DND-41 (cell line): ENCODE data around the gene LPAR2.

Experiments
- EZH2 ChIP-seq: IDR thresholded peaks from 3 replicates; pipeline ENCODE4 v1.6.1; 2012; ENCODE audit warnings: borderline replicate concordance, low read depth, mild to moderate bottlenecking, moderate library complexity, low read length, inconsistent platforms; ENCODE audit not compliant: severe bottlenecking
- TF ChIP-seq, protein P1 (sequence below): IDR thresholded peaks from 2 replicates; pipeline ENCODE4 v1.5.1; 2012; ENCODE audit warnings: borderline replicate concordance, low read length, moderate library complexity, mild to moderate bottlenecking; ENCODE audit not compliant: poor library complexity, severe bottlenecking; ENCODE audit errors: extremely low read depth

DNA sequence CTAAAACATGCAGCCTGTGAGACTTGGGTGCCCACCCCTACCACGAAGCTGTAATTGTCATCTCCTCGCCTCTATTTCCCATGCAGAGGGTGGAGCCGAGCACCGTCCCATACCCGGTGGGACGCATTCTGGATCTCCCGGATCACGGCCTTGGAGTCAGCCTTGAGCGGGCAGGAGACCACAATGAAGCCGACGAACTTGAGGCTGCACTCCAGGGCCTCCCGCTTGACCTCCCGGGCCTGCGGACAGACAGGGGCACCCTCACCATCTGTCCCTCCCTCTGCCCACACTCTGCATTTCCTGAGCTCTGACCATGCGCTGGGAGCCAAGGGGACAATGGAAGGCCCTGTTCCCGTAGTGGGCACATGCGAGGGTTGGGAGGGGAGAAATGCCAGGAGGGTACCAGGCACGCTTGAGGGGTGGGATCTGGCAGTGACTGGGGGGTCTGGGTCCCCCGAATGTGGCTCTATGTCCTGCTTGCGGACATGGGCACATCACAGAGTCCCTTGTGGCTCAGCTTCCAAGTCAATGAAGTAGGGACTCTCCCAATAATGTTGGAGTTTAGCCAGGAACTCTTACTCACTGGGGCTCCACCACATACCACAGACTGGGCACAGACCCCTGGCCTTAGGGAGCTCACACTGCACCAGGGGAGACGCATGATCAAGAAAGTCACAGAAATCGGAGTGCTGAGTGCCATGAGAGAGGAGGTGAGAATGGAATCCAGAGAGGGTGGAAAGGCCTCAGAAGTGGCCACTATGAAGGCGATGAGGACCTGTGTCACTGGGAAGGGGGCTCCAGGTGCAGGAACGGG is 24.7 kb upstream of the LPAR2 start:
- no peak for TF ChIP-seq EZH2
- TF ChIP-seq, protein P1, sequence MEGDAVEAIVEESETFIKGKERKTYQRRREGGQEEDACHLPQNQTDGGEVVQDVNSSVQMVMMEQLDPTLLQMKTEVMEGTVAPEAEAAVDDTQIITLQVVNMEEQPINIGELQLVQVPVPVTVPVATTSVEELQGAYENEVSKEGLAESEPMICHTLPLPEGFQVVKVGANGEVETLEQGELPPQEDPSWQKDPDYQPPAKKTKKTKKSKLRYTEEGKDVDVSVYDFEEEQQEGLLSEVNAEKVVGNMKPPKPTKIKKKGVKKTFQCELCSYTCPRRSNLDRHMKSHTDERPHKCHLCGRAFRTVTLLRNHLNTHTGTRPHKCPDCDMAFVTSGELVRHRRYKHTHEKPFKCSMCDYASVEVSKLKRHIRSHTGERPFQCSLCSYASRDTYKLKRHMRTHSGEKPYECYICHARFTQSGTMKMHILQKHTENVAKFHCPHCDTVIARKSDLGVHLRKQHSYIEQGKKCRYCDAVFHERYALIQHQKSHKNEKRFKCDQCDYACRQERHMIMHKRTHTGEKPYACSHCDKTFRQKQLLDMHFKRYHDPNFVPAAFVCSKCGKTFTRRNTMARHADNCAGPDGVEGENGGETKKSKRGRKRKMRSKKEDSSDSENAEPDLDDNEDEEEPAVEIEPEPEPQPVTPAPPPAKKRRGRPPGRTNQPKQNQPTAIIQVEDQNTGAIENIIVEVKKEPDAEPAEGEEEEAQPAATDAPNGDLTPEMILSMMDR, result no peak
